B cell (primary cell): ENCODE measurements around the gene RAPGEF1. TPM values are rescaled to one million over a fixed set of nuclear protein-coding genes. Genes with fewer than 3 reads are reported as not detected.

Experiments used
- ATAC-seq: fragments of 200-7000 bp; cut with Tn5 transposase; one replicate; pipeline ENCODE4 v1.10.0; 2021; ENCODE audit warnings: low read depth, mild to moderate bottlenecking, moderate number of reproducible peaks, moderate library complexity
- CTCF ChIA-PET: fragments of 350-600 bp; sonication (Branson Sonifier 250); formaldehyde crosslinking; loops from one replicate; lab custom pipeline; 2021; ENCODE audit warnings: antibody characterized with exemption, inconsistent platforms; lab: Charles Lee
- POLR2A ChIA-PET: fragments of 350-600 bp; sonication (Branson Sonifier 250); formaldehyde crosslinking; loops from one replicate; lab custom pipeline; 2021; ENCODE audit warnings: antibody characterized with exemption; lab: Charles Lee
- DNase-seq: peaks from one replicate; pipeline ENCODE4 v3.0.0; 2013
- H2AFZ ChIP-seq: 2 replicates; pipeline ENCODE4 v1.6.1; 2012; ENCODE audit warnings: mild to moderate bottlenecking, low read depth, low read length; ENCODE audit not compliant: insufficient read depth, poor library complexity, severe bottlenecking
- H3K27ac ChIP-seq, 2 donors: 1 replicate in 1 of 2; 2 replicates in 1 of 2; pipeline ENCODE4 v1.5.1; 2012 to 2013; ENCODE audit warnings: low read length in 2 of 2, mild to moderate bottlenecking in 2 of 2, moderate library complexity in 1 of 2
- H3K27me3 ChIP-seq, 4 experiments: fragments of 200-600 bp in 1 of 4; sonication (generic) in 1 of 4; replicated peaks in 1 of 4; 1 replicate in 2 of 4; 2 replicates in 2 of 4; pipeline versions ENCODE4 v1.6.1 to v1.7.0; 2013 to 2016; ENCODE audit warnings: low read length in 3 of 4, mild to moderate bottlenecking in 2 of 4, mixed read lengths in 1 of 4, moderate library complexity in 1 of 4; ENCODE audit not compliant: insufficient read depth in 4 of 4, control insufficient read depth in 3 of 4; ENCODE audit errors: control extremely low read depth in 1 of 4
- H3K36me3 ChIP-seq, 2 experiments: replicated peaks in 1 of 2; 1 replicate in 1 of 2; 2 replicates in 1 of 2; pipeline versions ENCODE4 v1.6.1 to v1.7.1; 2013; ENCODE audit warnings: low read length in 1 of 2; ENCODE audit not compliant: insufficient read depth in 2 of 2, control insufficient read depth in 1 of 2; ENCODE audit errors: control extremely low read depth in 1 of 2, extremely low read depth in 1 of 2
- H3K4me1 ChIP-seq, 2 donors: fragments of 200-600 bp in 1 of 2; sonication (generic) in 1 of 2; 1 replicate in 1 of 2; 2 replicates in 1 of 2; pipeline versions ENCODE4 v1.5.1 to v1.6.1; 2013 to 2017; ENCODE audit warnings: low read length in 2 of 2; ENCODE audit not compliant: control insufficient read depth in 2 of 2, insufficient read depth in 2 of 2
- H3K4me2 ChIP-seq: replicated peaks from 2 replicates; pipeline ENCODE3; 2012; ENCODE audit warnings: mild to moderate bottlenecking, low read depth, low read length; ENCODE audit not compliant: poor library complexity, severe bottlenecking
- H3K4me3 ChIP-seq, 5 experiments: fragments of 200-600 bp in 1 of 5; sonication (generic) in 1 of 5; 1 replicate in 3 of 5; 2 replicates in 2 of 5; pipeline versions ENCODE4 v1.5.1 to v1.7.0; 2011 to 2016; ENCODE audit warnings: low read length in 4 of 5, mild to moderate bottlenecking in 4 of 5, low read depth in 2 of 5, control low read depth in 1 of 5, moderate library complexity in 1 of 5; ENCODE audit not compliant: insufficient read depth in 1 of 5; ENCODE audit errors: control extremely low read depth in 1 of 5, extremely low read depth in 1 of 5
- H3K79me2 ChIP-seq: fragments of 200-600 bp; sonication (generic); one replicate; pipeline ENCODE4 v1.6.0; 2016; ENCODE audit warnings: low read length; ENCODE audit not compliant: control insufficient read depth, insufficient read depth
- H3K9ac ChIP-seq: fragments of 200-600 bp; sonication (generic); 2 replicates; pipeline ENCODE4 v1.6.1; 2017; ENCODE audit warnings: mild to moderate bottlenecking, low read length, moderate library complexity
- H3K9me3 ChIP-seq, 3 donors: one replicate each; pipeline versions ENCODE4 v1.6.1 to v1.7.1; 2013; ENCODE audit warnings: low read length in 2 of 3; ENCODE audit not compliant: control insufficient read depth in 2 of 3, insufficient read depth in 1 of 3; ENCODE audit errors: control extremely low read depth in 1 of 3
- H4K20me1 ChIP-seq: 2 replicates; pipeline ENCODE4 v1.6.0; 2012; ENCODE audit warnings: mild to moderate bottlenecking, low read length; ENCODE audit not compliant: insufficient read depth, control insufficient read depth, poor library complexity, severe bottlenecking
- H3K27ac Mint-ChIP-seq: one replicate; pipeline ENCODE4 v1.8.0; 2021; ENCODE audit warnings: mixed read lengths
- H3K27me3 Mint-ChIP-seq: one replicate; pipeline ENCODE4 v1.8.0; 2021; ENCODE audit warnings: mixed read lengths
- H3K4me1 Mint-ChIP-seq: one replicate; pipeline ENCODE4 v1.8.0; 2021; ENCODE audit warnings: mixed read lengths
- H3K4me3 Mint-ChIP-seq: one replicate; pipeline ENCODE4 v1.8.0; 2021; ENCODE audit warnings: mixed read lengths
- H3K9me3 Mint-ChIP-seq: one replicate; pipeline ENCODE4 v1.8.0; 2022; ENCODE audit warnings: mixed read lengths; ENCODE audit not compliant: insufficient read depth
- CTCF ChIP-seq: fragments of 200-600 bp; IDR thresholded peaks from one replicate; pipeline ENCODE4 v1.8.0; 2022; ENCODE audit warnings: antibody characterized with exemption, mild to moderate bottlenecking
- EZH2 ChIP-seq: IDR thresholded peaks from 2 replicates; pipeline ENCODE4 v1.6.1; 2012; ENCODE audit warnings: borderline replicate concordance, low read depth, mild to moderate bottlenecking, moderate library complexity, low read length; ENCODE audit not compliant: insufficient read depth, poor library complexity, severe bottlenecking
- WGBS: methylation state at CpG from one replicate; pipeline ENCODE4 v1.1.5; 2013; ENCODE audit warnings: missing lambda C conversion rate; ENCODE audit not compliant: insufficient coverage; 5-methylcytosine and 5-hydroxymethylcytosine counted together
- intact Hi-C: fragments of 100-400 bp; cut with micrococcal nuclease; formaldehyde crosslinking; loops from one replicate; pipeline ENCODE4 v1.10.0; 2022
- polyA plus RNA-seq: library from polyadenylated mRNA; depleted of rRNA; stranded (reverse); fragments of >200 nt; gene quantifications from 2 replicates; pipeline ENCODE4 v1.2.3, GENCODE V29; 2012
- total RNA-seq, 2 donors: library from RNA; stranded (reverse); fragments of 120-200 nt in 1 of 2; gene quantifications; 1 replicate in 1 of 2; 2 replicates in 1 of 2; pipeline versions ENCODE4 v1.2.3 to v1.2.4, GENCODE V29; 2013 to 2022

Gene RAPGEF1
- total and polyA plus RNA-seq, 2 donors (not counting 1 experiment from before 2014, with no cell fraction given), result 134 to 447 TPM

- DNase-seq, result no peak
- peak overlapping the region; percentile 70 for H3K27ac Mint-ChIP-seq
- 100% methylated on average over 1 of the region's 2 CpGs for WGBS
- no peaks in the 10 kb centered on the region for H3K27me3 ChIP-seq
- H4K20me1 ChIP-seq, result peaks cover 83% of the 10 kb centered on the region
- no peaks in the 10 kb centered on the region for H3K9me3 Mint-ChIP-seq
- H3K4me3 ChIP-seq, result no peak overlapping the region
- POLR2A ChIA-PET, result no interaction called here
- H2AFZ ChIP-seq, result no peak overlapping the region
- H3K27me3 Mint-ChIP-seq, result no peaks in the 10 kb centered on the region
- peak overlapping the region in 1 of 2 donors; percentile 13 for H3K27ac ChIP-seq
- peaks cover 98% of the 10 kb centered on the region for H3K79me2 ChIP-seq
- no peak for TF ChIP-seq EZH2
- no peak for TF ChIP-seq CTCF
- H3K9ac ChIP-seq, result no peak overlapping the region
- no peak overlapping the region for H3K4me3 Mint-ChIP-seq
- peaks cover 0 to 61% of the 10 kb centered on the region in 2 experiments for H3K36me3 ChIP-seq
- H3K4me2 ChIP-seq, result no peak overlapping the region
- no peak for ATAC-seq
- intact Hi-C loops, result no loop called here
- CTCF ChIA-PET, result interaction anchor here (1.3 to 1.5 kb wide), 2 partner anchors 27 to 74 kb away, joined by 3 to 4 read pairs; no protein-coding TSS in a partner anchor
- no peaks in the 10 kb centered on the region for H3K9me3 ChIP-seq
- H3K4me1 Mint-ChIP-seq, result peaks cover 61% of the 10 kb centered on the region
- H3K4me1 ChIP-seq, result peaks cover 31 to 36% of the 10 kb centered on the region in 2 donors
These were observed 88.7 kb downstream of the RAPGEF1 start for GRCh38 chr9:131651160-131651559.

GRCh38 chr9:131650254-131650653 lies 89.6 kb downstream of the RAPGEF1 start:
- ATAC-seq (no peak), DNase-seq (no peak)
- no peaks in the 10 kb centered on the region for H3K9me3 Mint-ChIP-seq
- no peak overlapping the region for H3K27ac ChIP-seq
- H2AFZ ChIP-seq, result no peak overlapping the region
- peaks cover 58% of the 10 kb centered on the region for H3K4me1 Mint-ChIP-seq
- ChIA-PET CTCF (interaction anchor here (0.8 to 1.5 kb wide), 2 partner anchors 28 to 89 kb away, joined by 3 to 4 read pairs; no protein-coding TSS in a partner anchor), POLR2A (interaction anchor here (0.5 kb wide), 1 partner anchor 85 kb away, joined by 7 read pairs; no protein-coding TSS in a partner anchor)
- peaks cover 98% of the 10 kb centered on the region for H3K79me2 ChIP-seq
- peaks cover 0 to 69% of the 10 kb centered on the region in 2 experiments for H3K36me3 ChIP-seq
- intact Hi-C loops, result no loop called here
- no peaks in the 10 kb centered on the region for H3K9me3 ChIP-seq
- H3K4me3 ChIP-seq, result no peak overlapping the region
- peak overlapping the region; percentile 37 for H3K27ac Mint-ChIP-seq
- WGBS, result 91% methylated on average over 4 of the region's 4 CpGs
- TF ChIP-seq EZH2 (no peak), CTCF (no peak)
- H3K4me1 ChIP-seq, result peaks cover 22 to 30% of the 10 kb centered on the region in 2 donors
- H3K27me3 Mint-ChIP-seq, result no peaks in the 10 kb centered on the region
- H3K9ac ChIP-seq, result no peak overlapping the region
- no peak overlapping the region for H3K4me2 ChIP-seq
- H3K4me3 Mint-ChIP-seq, result no peak overlapping the region
- no peaks in the 10 kb centered on the region for H3K27me3 ChIP-seq
- peaks cover 83% of the 10 kb centered on the region for H4K20me1 ChIP-seq
